Stimulated activated CD8-positive, alpha-beta memory T cell treated with anti-CD3 and anti-CD28 coated beads, Interleukin-12 subunit alpha, Interleukin-12 subunit beta, amount 100 ng/mL, for 24 hours (primary cell): ENCODE data around the gene TMEM203.

Experiments
- DNase-seq: peaks from one replicate; pipeline ENCODE4 v3.0.0-alpha.2; 2020; ENCODE audit errors: extremely low read depth

The TMEM203 gene

GRCh38 chr9:137167277-137167746 lies 38.1 kb downstream of the TMEM203 start:
- no peak for DNase-seq

DNA sequence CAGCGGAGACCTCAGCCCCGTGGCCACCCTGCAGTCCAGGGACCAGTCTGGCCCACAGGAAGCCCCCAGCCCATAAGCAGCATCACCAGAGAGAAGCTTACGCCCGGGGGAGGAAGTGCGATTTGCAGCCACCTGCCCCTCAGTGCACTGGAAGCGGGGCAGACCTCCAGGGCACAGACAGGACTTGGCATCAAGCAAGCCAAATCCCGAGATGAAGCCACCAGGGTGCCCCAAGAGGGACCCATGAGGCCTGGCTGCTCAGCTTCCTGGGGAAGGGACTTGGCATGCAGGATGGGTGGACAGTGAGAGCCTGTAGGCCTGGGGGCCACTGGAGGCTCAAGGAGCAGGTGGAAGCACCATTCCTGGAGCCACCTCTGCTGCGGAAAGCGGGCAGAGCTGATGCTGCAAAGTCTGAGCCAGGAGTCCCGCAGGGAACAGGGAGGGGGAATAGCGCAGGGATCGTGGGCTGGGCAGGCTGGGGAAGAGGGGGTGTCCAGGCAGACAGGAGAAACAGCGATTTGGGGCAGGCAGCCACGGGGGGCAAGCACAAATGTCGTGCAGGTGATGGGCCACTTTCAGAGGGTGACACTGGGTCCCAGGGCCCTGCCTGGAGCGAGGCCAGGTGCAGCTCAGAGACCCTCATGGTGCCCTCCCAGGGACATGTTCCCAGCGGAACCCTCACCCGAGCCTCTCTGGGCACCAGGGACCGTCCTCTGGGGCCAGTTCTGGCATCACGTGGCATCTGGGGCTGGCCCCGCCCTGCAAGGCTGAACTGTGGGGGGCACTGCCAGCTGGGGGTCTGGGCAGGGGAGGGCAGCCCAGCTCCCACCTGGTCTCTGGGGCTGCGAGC lies 38.8 kb downstream of the TMEM203 start:
- no peak for DNase-seq

DNA sequence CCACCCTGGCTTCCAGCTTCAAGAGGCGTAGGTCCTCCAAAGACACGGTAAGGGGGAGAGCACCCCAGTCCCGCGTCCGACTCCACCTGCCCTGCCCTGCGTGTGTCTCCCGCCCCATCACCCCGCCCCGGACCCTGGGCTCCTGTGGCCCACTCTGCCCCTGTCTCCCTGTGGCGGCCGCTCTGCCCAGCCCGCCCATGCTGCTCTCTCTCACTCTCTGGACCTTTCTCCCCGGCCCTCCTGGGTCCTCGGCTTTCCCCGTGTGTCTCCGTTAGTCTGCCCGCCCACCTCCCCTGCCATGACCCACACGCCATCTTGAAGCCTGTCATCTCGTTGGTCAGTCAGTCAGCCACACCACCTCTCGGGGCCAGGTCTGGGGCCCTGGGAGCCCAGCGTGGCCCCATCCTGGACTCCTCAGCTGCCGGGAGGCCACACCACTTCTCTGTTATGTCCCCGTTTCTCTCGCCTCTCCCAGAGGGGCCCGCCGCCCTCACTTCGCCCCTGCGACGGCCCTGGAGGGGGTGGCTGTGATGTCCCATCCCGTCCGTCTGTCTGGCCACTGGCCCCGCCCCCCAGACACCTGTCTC lies 40.1 kb downstream of the TMEM203 start:
- no peak for DNase-seq

- DNase-seq = no peak
These were observed 40.8 kb downstream of the TMEM203 start for GRCh38 chr9:137164370-137165249.

DNA sequence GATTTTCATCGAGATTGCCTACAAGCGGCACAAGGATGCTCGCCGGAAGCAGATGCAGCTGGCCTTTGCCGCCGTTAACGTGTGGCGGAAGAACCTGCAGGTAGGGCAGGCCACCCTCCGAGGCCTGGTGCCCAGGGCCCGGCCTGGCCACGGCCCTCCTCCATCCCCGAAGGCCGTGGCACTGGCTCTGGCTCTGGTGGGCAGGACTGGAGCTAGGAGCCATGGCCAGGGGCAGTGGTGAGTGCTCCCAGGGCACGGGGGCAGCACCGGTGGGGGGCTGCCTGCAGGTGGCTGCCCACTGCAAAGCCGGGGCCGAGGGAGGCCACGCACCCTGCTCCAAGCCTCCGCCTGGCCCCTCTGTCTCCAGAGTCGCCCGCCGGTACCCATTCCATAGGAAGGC lies 41.6 kb downstream of the TMEM203 start:
- no peak for DNase-seq

DNA sequence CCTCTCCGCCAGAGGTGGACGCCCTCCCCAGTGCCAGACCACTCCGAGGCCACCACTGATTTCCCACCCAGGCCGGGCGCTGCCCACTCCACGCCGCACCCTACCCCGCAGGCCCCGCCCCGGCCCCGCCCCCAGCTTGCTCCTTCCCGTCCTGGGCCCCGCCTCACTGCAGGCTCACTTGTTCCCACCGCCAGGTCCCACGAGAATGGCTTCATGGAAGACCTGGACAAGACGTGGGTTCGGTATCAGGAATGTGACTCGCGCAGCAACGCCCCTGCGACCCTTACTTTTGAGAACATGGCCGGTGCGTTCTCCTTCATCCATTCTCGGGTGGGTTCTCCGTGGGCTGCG lies 42.1 kb downstream of the TMEM203 start:
- no peak for DNase-seq

- no peak for DNase-seq
These were observed 42.7 kb downstream of the TMEM203 start for GRCh38 chr9:137162505-137163364.

- DNase-seq = no peak
These were observed 43.6 kb downstream of the TMEM203 start for GRCh38 chr9:137161558-137162486.

DNA sequence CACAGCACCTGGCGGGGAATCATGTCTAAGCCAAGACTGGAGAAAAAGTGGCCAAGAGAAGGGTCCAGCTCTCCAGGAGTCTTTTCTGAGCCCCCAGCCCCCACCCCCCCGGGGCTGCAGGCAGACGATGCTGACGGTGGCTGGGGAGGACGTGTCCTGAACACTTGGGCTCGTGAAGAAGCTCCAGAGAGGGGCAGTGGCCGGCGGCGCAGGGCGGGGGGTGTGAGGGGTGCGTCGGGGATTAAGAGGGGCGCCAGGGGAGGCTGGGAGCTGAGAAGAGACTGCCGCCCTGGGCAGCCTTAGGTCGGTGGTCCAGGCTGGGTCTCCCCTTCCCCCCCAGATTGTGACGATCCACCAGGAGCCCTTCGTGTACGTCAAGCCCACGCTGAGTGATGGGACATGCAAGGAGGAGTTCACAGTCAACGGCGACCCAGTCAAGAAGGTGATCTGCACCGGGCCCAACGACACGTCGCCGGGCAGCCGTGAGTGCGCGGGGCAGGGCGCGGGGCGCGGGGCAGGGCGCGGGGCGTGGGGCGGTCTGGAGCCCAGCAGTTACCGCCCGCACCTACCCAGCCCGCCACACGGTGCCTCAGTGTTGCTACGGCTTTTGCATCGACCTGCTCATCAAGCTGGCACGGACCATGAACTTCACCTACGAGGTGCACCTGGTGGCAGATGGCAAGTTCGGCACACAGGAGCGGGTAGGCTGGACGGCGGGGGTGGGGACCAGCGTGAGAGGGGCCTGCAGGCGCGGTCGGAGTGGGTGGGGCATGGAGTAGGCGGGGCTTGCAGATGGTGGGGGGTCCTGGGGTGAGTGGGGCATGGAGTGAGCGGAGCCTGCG lies 44.5 kb downstream of the TMEM203 start:
- DNase-seq = no peak

DNA sequence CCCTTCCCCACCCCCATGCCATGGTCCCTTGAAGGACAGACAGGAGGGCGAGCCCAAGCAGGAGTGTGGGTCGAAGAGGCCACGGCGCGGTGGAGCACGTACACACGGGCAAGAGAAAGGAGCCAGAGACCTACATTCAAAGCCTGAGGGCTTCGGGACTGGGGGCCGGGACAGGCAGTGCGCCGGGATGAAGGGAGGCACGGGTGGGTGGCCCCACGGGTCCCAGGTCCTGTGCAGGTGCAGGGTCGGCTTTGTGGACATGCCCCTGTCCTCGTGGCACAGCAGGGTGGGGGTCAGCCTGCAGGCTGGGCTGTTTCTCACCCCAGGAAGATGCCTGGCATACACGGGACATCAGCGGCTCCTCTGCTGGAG lies 45.4 kb downstream of the TMEM203 start:
- no peak for DNase-seq

GRCh38 chr9:137159105-137160053 lies 46.1 kb downstream of the TMEM203 start:
- no peak for DNase-seq

GRCh38 chr9:137158625-137159024 lies 46.8 kb downstream of the TMEM203 start:
- no peak for DNase-seq

- no peak for DNase-seq
These were observed 47.6 kb downstream of the TMEM203 start for GRCh38 chr9:137157618-137158415.

DNA sequence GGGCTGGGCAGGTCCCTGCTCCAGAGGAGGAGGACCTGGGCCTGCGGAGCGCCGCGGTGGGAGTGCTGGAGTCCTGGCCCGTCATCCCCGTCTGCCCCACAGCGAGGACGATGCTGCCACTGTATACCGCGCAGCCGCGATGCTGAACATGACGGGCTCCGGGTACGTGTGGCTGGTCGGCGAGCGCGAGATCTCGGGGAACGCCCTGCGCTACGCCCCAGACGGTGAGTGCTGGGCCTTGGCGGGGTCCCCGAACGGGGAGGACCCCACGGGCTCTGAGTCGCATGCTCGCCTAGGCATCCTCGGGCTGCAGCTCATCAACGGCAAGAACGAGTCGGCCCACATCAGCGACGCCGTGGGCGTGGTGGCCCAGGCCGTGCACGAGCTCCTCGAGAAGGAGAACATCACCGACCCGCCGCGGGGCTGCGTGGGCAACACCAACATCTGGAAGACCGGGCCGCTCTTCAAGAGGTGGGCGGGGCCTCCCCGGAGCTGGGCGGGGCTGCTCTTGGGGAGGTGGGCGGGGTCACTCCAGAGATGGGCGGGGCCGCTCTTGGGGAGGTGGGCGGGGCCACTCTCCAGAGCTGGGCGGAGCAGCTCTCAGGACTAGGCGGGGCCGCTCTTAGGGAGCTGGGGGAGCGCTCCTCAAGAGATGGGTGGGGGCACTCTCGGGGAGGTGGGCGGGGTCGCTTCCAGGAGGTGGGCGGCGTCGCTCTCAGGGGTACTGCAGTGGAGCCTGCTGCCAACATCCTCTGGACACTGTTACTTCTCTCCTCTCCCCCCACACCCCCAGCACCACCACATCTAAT lies 48.7 kb downstream of the TMEM203 start:
- peak; percentile 41 for DNase-seq
